GM06990 (cell line): ENCODE measurements around the gene OSM.

Experiments used
- DNase-seq: peaks from one replicate; pipeline ENCODE4 v3.0.0-alpha.2; 2011; ENCODE audit not compliant: insufficient read length; ENCODE audit errors: extremely low read depth
- H3K27me3 ChIP-seq: replicated peaks from 2 replicates; pipeline ENCODE4 v1.6.0; 2011; ENCODE audit warnings: low read length; ENCODE audit not compliant: control insufficient read depth, insufficient read depth
- H3K36me3 ChIP-seq: 2 replicates; pipeline ENCODE4 v1.5.1; 2011; ENCODE audit warnings: low read length; ENCODE audit not compliant: control insufficient read depth, insufficient read depth
- H3K4me3 ChIP-seq: replicated peaks from 2 replicates; pipeline ENCODE4 v1.5.1; 2011; ENCODE audit warnings: low read depth, mild to moderate bottlenecking, control low read depth, low read length
- CTCF ChIP-seq: IDR thresholded peaks from 2 replicates; pipeline ENCODE4 v1.5.1; 2011; ENCODE audit warnings: low read length, control low read depth, mild to moderate bottlenecking, inconsistent platforms; ENCODE audit not compliant: insufficient read depth, poor library complexity, severe bottlenecking

Gene OSM

DNA sequence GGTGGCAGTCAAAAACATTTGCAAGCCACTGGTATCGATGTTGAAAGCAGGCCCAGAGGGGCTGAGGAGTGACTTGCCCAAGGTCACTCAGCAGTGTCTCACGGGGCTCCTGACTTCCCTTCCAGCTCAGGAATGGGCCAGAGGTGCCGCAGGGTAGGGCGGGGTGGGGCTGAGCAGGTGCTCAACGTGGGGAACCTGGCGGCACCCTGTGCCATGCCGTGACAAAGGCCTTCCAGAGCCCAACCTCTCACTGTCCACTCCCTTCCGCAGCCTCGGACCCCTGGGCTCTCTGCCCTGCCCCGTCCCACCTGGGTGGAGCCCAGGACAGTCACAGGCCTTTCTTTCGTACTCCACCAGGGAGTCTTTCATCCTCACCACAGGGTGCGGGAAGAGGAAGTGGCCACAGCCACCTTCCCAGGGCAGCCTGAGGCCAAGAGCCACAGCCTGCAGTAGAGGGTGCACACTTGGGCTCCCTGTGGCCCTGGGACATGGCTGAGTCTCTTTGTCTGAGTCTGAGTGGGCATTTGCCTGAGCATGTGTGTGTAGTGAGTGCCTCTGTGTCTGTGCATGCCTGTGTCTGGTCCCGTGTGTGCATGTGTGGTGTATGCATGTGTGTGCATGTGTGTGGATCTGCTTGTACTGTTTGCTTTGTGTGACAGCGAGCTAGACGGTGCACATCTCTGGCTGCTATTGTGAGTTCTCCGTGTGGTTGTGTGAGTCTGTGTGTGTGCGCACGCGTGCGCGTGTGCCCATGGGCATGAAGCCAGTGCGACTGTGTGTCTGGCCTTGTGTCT is 14.0 kb downstream of the OSM start:
- DNase-seq: no peak
- TF ChIP-seq CTCF: no peak

DNA sequence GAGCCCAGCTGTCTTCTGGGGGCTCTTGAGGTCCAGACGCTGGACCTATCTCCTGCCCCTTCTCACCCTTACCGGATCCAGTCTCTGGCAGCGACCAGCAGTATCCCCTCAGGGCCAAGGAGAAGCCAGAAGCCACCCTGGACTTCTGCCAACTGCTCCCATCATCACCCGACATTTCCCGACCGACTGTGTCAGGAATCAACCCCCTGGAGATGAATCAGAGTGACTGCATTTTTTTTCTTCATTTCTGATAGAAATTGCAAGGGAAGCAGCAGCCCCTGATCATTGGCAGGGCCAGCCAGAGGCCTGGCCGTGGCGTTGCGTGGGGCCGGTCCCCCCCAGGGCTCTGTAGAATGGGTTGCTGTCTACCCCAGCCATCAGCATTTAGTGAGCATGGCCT is 14.9 kb downstream of the OSM start:
- no peak for TF ChIP-seq CTCF
- no peaks in the 10 kb centered on the region for H3K27me3 ChIP-seq
- no peaks in the 10 kb centered on the region for H3K36me3 ChIP-seq
- DNase-seq: no peak
- no peak overlapping the region for H3K4me3 ChIP-seq

More for the DNA sequence above, 14.0 kb downstream of the OSM start:
- no peaks in the 10 kb centered on the region for H3K36me3 ChIP-seq
- no peaks in the 10 kb centered on the region for H3K27me3 ChIP-seq
- no peak overlapping the region for H3K4me3 ChIP-seq

DNA sequence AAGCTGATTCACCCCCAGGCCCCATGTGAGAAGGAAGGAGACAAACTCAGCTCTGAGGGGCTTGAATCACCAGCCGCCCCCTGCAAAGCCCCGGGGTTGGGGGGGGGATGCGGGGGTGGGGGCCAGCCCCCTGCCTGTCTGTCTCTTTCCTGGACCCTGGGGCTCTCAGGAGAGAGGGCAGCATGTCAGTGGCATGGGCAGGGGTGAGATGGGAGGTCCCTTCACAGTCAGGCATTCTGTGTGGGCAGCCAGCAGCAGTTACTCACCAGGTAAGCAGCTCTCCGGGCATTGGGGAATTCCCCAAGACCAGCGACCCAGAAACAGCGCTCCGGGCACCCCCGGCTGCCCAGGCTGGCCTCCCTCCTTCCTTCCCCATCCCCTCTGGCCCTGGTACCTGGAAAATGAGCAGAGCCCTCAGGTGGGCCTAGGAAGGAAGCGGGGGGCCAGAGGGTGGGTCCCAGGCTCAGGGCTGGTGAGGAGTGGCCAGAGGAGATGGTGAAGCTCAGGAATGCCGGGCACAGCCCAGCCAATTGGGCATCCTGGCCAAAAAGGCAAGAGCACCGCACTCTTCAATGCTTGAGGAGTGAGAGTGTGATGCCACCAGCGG is 15.9 kb downstream of the OSM start:
- no peak for TF ChIP-seq CTCF
- DNase-seq: no peak
- no peaks in the 10 kb centered on the region for H3K27me3 ChIP-seq
- H3K4me3 ChIP-seq: no peak overlapping the region
- H3K36me3 ChIP-seq: no peaks in the 10 kb centered on the region

DNA sequence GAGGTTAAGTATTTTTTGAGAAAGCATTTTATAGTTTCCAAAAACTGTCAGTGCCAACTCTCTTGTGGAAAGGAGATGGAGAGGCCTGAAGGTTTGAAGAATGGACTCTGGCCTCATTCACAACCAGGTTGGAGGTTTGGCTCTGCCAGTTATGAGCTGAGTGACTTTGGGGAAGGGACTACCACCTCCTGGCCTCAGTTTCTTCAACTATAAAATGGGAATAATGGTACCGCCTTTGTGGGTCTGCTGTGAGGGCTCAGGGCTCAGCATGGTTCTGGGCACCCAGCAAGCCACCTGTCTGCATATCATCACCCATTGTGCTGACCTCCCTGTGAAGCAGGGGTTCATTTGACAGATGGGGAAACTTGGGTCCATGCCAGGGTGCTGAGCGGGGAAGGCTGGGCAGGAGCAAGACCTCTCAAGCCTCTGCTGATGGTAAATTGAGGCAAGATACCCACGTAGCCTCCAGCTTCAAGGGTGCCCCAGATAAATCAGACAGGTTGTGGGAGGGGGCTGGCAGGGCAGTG is 16.5 kb downstream of the OSM start:
- no peak for TF ChIP-seq CTCF
- no peaks in the 10 kb centered on the region for H3K27me3 ChIP-seq
- no peak overlapping the region for H3K4me3 ChIP-seq
- no peak for DNase-seq
- no peaks in the 10 kb centered on the region for H3K36me3 ChIP-seq

GRCh38 chr22:30249049-30250038 is 17.3 kb downstream of the OSM start:
- no peak for TF ChIP-seq CTCF
- Histone ChIP-seq H3K27me3 (no peaks in the 10 kb centered on the region), H3K36me3 (no peaks in the 10 kb centered on the region), H3K4me3 (no peak overlapping the region)
- no peak for DNase-seq
